Esophagus squamous epithelium (tissue), 5 donors: ENCODE results near the gene ENHO. TPM values are rescaled to one million over a fixed set of nuclear protein-coding genes. Genes with fewer than 3 reads are reported as not detected.

Experiments
- DNase-seq: peaks from one replicate; lab custom pipeline; 2025; lab: John Stamatoyannopoulos, UW
- H3K27ac ChIP-seq, 4 donors: fragments of 200-600 bp; sonication (generic); one replicate each; pipeline ENCODE4 v1.5.1; 2016 to 2019; ENCODE audit warnings: mild to moderate bottlenecking in 1 of 4
- H3K27me3 ChIP-seq, 4 donors: fragments of 200-600 bp; sonication (generic); 1 replicate in 3 of 4; 2 replicates in 1 of 4; pipeline versions ENCODE4 v1.5.1 to v1.6.0; 2017 to 2021; ENCODE audit warnings: antibody characterized with exemption in 1 of 4
- H3K36me3 ChIP-seq, 3 donors: fragments of 200-600 bp; sonication (generic); one replicate each; pipeline ENCODE4 v1.5.1; 2016 to 2019
- H3K4me1 ChIP-seq, 3 donors: fragments of 200-600 bp; sonication (generic); one replicate each; pipeline ENCODE4 v1.5.1; 2017 to 2019
- H3K4me3 ChIP-seq, 4 donors: fragments of 200-600 bp; sonication (generic); 1 replicate in 3 of 4; 2 replicates in 1 of 4; pipeline ENCODE4 v1.5.1; 2016 to 2019; ENCODE audit warnings: mild to moderate bottlenecking in 2 of 4, moderate library complexity in 1 of 4
- H3K9me3 ChIP-seq, 3 donors: fragments of 200-600 bp; sonication (generic); one replicate each; pipeline ENCODE4 v1.5.1; 2016 to 2019
- POLR2A ChIP-seq, 4 donors: fragments of 450-650 bp; IDR thresholded peaks; one replicate each; pipeline ENCODE4 v1.6.1; 2017; ENCODE audit warnings: antibody characterized with exemption in 4 of 4, mild to moderate bottlenecking in 4 of 4, moderate library complexity in 3 of 4
- WGBS, 2 donors: methylation state at CpG; one replicate each; pipeline ENCODE4 v1.1.5; 2018; 5-methylcytosine and 5-hydroxymethylcytosine counted together
- intact Hi-C: fragments of 100-400 bp; cut with DNase I; formaldehyde crosslinking; loops from one replicate; pipeline ENCODE4 v1.15.0; 2022
- total RNA-seq, 4 donors: library from RNA; depleted of rRNA; stranded (reverse); fragments of >200 nt; gene quantifications; one replicate each; pipeline ENCODE4 v1.1.0, GENCODE V29; 2016
- TF ChIP-seq, protein P1 (sequence below), 6 experiments: fragments of 450-650 bp in 4 of 6; fragments of 200-600 bp in 2 of 6; sonication (generic) in 2 of 6; IDR thresholded peaks; one replicate each; pipeline ENCODE4 v1.5.1; 2016 to 2019; ENCODE audit warnings: antibody characterized with exemption in 6 of 6, mild to moderate bottlenecking in 4 of 6, moderate library complexity in 4 of 6
- donor health status: DM: yes; HTN: yes; CAD: no.

The ENHO gene
- total RNA-seq, 4 donors from 2014 or later = 0.38 TPM; not detected in 3

DNA sequence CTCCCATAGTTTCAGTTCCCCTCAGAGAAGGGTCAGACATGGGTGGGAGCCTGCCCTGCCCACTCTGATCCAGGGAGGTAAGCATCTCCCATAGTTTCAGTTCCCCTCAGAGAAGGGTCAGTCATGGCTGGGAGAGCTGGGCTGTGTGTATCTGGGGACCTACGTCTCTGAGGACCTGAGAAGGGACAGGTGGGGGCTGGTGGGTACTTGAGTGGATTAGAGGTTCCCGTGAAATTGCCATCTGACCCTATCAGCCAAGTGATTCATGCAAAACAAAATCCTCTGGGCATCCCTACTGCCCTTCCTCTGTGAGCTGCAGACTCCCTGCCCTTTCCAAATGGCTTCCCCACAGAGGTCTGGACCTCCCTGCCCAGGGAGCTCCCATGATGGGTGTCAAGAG lies 3.9 kb downstream of the ENHO start:
- 53 to 83% methylated on average over 2 of the region's 2 CpGs for WGBS, 2 donors
- no peak for DNase-seq
- intact Hi-C loops = no loop called here
- TF ChIP-seq, protein P1, sequence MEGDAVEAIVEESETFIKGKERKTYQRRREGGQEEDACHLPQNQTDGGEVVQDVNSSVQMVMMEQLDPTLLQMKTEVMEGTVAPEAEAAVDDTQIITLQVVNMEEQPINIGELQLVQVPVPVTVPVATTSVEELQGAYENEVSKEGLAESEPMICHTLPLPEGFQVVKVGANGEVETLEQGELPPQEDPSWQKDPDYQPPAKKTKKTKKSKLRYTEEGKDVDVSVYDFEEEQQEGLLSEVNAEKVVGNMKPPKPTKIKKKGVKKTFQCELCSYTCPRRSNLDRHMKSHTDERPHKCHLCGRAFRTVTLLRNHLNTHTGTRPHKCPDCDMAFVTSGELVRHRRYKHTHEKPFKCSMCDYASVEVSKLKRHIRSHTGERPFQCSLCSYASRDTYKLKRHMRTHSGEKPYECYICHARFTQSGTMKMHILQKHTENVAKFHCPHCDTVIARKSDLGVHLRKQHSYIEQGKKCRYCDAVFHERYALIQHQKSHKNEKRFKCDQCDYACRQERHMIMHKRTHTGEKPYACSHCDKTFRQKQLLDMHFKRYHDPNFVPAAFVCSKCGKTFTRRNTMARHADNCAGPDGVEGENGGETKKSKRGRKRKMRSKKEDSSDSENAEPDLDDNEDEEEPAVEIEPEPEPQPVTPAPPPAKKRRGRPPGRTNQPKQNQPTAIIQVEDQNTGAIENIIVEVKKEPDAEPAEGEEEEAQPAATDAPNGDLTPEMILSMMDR (IDR thresholded peaks at IDR 0.05) = no peak
- TF ChIP-seq POLR2A (IDR thresholded peaks at IDR 0.05) = no peak
- H3K9me3 ChIP-seq = no peaks in the 10 kb centered on the region
- H3K27me3 ChIP-seq = peaks cover 0 to 12% (median 0%) of the 10 kb centered on the region in 4 donors
- peaks cover 3 to 14% (median 13%) of the 10 kb centered on the region in 3 donors for H3K4me1 ChIP-seq
- no peak overlapping the region for H3K27ac ChIP-seq
- H3K36me3 ChIP-seq = no peaks in the 10 kb centered on the region
- no peak overlapping the region for H3K4me3 ChIP-seq

DNA sequence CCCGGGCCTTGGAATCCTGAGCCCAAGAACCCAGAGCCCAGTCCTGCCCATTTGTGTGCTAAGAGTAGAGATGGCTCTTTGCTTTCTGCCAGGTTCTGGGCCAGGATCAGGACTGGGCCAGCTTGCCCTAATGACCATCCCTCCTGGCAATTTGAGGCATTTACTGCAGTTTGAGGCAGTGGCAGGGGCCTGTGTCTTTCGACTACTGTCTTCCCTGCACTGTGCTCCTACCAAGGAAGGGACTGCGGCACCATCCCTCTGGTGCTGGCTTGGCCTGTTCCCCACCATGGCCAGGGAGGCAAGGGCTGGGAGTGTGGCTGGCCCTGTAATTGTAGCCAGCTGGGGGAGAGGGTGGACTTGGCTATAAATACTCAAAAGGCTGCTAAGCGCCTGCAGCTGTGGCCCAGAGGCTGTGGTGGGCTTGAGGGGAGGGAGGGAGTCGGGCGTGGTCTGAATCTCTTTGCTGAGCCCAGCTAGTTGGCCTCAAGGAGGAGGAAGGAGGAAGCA lies 4.6 kb downstream of the ENHO start:
- H3K4me1 ChIP-seq = peaks cover 3 to 16% (median 8%) of the 10 kb centered on the region in 3 donors
- H3K9me3 ChIP-seq = no peaks in the 10 kb centered on the region
- H3K36me3 ChIP-seq = no peaks in the 10 kb centered on the region
- H3K4me3 ChIP-seq = no peak overlapping the region
- peaks cover 0 to 7% (median 0%) of the 10 kb centered on the region in 4 donors for H3K27me3 ChIP-seq
- TF ChIP-seq, protein P1 (IDR thresholded peaks at IDR 0.05) = no peak
- no peak for TF ChIP-seq POLR2A (IDR thresholded peaks at IDR 0.05)
- no peak for DNase-seq
- WGBS, 2 donors = 49 to 67% methylated on average over 3 of the region's 6 CpGs
- intact Hi-C loops = no loop called here
- no peak overlapping the region for H3K27ac ChIP-seq

DNA sequence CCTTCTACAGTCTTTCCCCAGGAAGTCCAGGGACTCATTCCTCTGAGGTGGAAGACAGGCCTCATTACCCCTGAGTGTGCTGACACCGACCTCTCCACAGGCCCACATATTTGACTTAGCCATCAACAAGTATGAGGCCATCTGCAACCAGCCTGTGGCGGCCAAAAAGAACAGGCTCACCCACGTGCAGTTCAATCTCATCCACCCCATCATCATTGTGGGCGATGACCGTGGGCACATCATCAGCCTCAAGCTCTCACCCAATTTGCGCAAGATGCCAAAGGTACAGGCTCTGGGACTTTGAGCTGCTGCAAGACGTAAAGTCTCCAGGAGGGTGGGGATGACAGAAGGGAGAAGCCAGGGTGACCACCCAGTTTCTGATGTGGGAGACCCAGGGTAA lies 5.6 kb downstream of the ENHO start:
- H3K4me3 ChIP-seq = no peak overlapping the region
- DNase-seq = no peak
- no peak for TF ChIP-seq POLR2A (IDR thresholded peaks at IDR 0.05)
- TF ChIP-seq, protein P1 (IDR thresholded peaks at IDR 0.05) = no peak
- H3K27me3 ChIP-seq = peaks cover 0 to 3% (median 0%) of the 10 kb centered on the region in 4 donors
- no peaks in the 10 kb centered on the region for H3K36me3 ChIP-seq
- no peaks in the 10 kb centered on the region for H3K9me3 ChIP-seq
- no peak overlapping the region for H3K27ac ChIP-seq
- peaks cover 0 to 10% (median 2%) of the 10 kb centered on the region in 3 donors for H3K4me1 ChIP-seq
- 60 to 87% methylated on average over 1 to 7 of the region's 7 CpGs for WGBS, 2 donors
- intact Hi-C loops = no loop called here

DNA sequence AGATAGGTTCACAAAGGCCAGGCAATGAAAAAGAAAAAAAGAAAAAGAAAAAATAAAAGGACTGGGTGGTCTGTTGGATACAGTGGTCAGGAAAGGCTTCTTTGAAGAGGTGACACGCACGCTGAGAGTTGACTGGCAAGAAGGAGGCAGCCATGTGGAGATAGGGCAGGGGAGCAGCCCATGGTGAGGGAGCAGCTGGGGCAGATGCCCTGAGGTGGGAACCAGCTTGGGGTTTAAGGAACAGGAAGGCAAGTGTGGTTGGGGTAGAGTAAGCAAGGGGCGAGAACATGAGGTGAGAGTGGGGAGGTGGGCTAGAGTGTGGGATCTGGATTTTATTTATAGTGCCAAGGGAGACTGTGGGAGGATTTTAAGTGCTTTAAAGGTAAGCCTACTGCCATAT lies 6.8 kb downstream of the ENHO start:
- H3K9me3 ChIP-seq = no peaks in the 10 kb centered on the region
- 86 to 97% methylated on average over 3 of the region's 3 CpGs for WGBS, 2 donors
- H3K36me3 ChIP-seq = no peaks in the 10 kb centered on the region
- DNase-seq = no peak
- intact Hi-C loops = no loop called here
- peaks cover 0 to 9% (median 0%) of the 10 kb centered on the region in 3 donors for H3K4me1 ChIP-seq
- no peak overlapping the region for H3K27ac ChIP-seq
- H3K27me3 ChIP-seq = peaks cover 0 to 3% (median 0%) of the 10 kb centered on the region in 4 donors
- no peak overlapping the region for H3K4me3 ChIP-seq
- TF ChIP-seq POLR2A (IDR thresholded peaks at IDR 0.05) = no peak
- TF ChIP-seq, protein P1 (IDR thresholded peaks at IDR 0.05) = no peak

- WGBS, 2 donors = 83 to 90% methylated on average over 2 to 3 of the region's 3 CpGs
- TF ChIP-seq, protein P1 (IDR thresholded peaks at IDR 0.05) = no peak
- TF ChIP-seq POLR2A (IDR thresholded peaks at IDR 0.05) = no peak
- H3K27me3 ChIP-seq = no peaks in the 10 kb centered on the region
- H3K9me3 ChIP-seq = no peaks in the 10 kb centered on the region
- H3K36me3 ChIP-seq = no peaks in the 10 kb centered on the region
- peaks cover 0 to 9% (median 0%) of the 10 kb centered on the region in 3 donors for H3K4me1 ChIP-seq
- intact Hi-C loops = no loop called here
- H3K27ac ChIP-seq = no peak overlapping the region
- DNase-seq = no peak
- H3K4me3 ChIP-seq = no peak overlapping the region
Observed at GRCh38 chr9:34514816-34515215, 8.0 kb downstream of the ENHO start.
